H1 (cell line): ENCODE data around the gene MACROD2. TPM values are rescaled to one million over a fixed set of nuclear protein-coding genes. Genes with fewer than 3 reads are reported as not detected.

ENCODE experiments used
- CTCF ChIA-PET: fragments of 300-600 bp; sonication (Branson Sonifier 250); formaldehyde crosslinking; loops from one replicate; lab custom pipeline; 2021; ENCODE audit not compliant: partially characterized antibody; lab: Charles Lee
- POLR2A ChIA-PET: fragments of 300-600 bp; sonication (Branson Sonifier 250); formaldehyde crosslinking; loops from one replicate; lab custom pipeline; 2021; ENCODE audit warnings: inconsistent platforms; ENCODE audit not compliant: partially characterized antibody; lab: Charles Lee
- DNase-seq, 2 experiments: peaks; one replicate each; pipeline versions ENCODE4 v3.0.0 to v3.0.0-alpha.2; 2010 to 2022; ENCODE audit warnings: low spot score in 2 of 2, low read depth in 1 of 2, mixed read lengths in 1 of 2
- FAIRE-seq: peaks from 2 replicates; lab custom pipeline; 2011; peaks lifted over from hg19 to GRCh38; lab: Jason Lieb, UNC
- H2AFZ ChIP-seq: 2 replicates; pipeline ENCODE4 v1.8.1; 2012; ENCODE audit warnings: low read length, inconsistent platforms
- H2AK5ac ChIP-seq: 2 replicates; pipeline ENCODE4 v1.6.1; 2013; ENCODE audit warnings: low read depth, low read length
- H2BK120ac ChIP-seq: replicated peaks from 2 replicates; pipeline ENCODE3; 2013; ENCODE audit warnings: low read depth, low read length, inconsistent platforms
- H2BK12ac ChIP-seq: 2 replicates; pipeline ENCODE4 v1.6.1; 2013; ENCODE audit warnings: low read depth, low read length
- H2BK15ac ChIP-seq: 2 replicates; pipeline ENCODE4 v1.6.1; 2013; ENCODE audit warnings: low read length
- H2BK20ac ChIP-seq: 2 replicates; pipeline ENCODE4 v1.6.1; 2013; ENCODE audit warnings: low read length
- H2BK5ac ChIP-seq: 2 replicates; pipeline ENCODE4 v1.6.1; 2013; ENCODE audit warnings: low read depth, low read length
- H3K14ac ChIP-seq: 2 replicates; pipeline ENCODE4 v1.6.1; 2013; ENCODE audit warnings: inconsistent platforms; ENCODE audit not compliant: insufficient read length
- H3K18ac ChIP-seq: 2 replicates; pipeline ENCODE4 v1.6.1; 2013; ENCODE audit warnings: low read length; ENCODE audit errors: extremely low read depth
- H3K23ac ChIP-seq: 2 replicates; pipeline ENCODE4 v1.6.1; 2013; ENCODE audit warnings: inconsistent platforms; ENCODE audit not compliant: insufficient read length
- H3K23me2 ChIP-seq: 2 replicates; pipeline ENCODE4 v1.6.1; 2013; ENCODE audit warnings: low read depth, low read length
- H3K27ac ChIP-seq: 2 replicates; pipeline ENCODE4 v1.6.1; 2011; ENCODE audit warnings: low read depth, low read length, inconsistent platforms
- H3K27me3 ChIP-seq, 4 experiments: replicated peaks in 1 of 4; 1 replicate in 1 of 4; 2 replicates in 3 of 4; pipeline versions ENCODE4 v1.6.1 to v1.8.1; 2011 to 2013; ENCODE audit warnings: low read length in 3 of 4, mild to moderate bottlenecking in 3 of 4, inconsistent platforms in 2 of 4, mixed read lengths in 2 of 4, moderate library complexity in 1 of 4; ENCODE audit not compliant: control insufficient read depth in 3 of 4, insufficient read depth in 3 of 4; ENCODE audit errors: extremely low read depth in 1 of 4
- H3K36me3 ChIP-seq, 4 experiments: 2 replicates each; pipeline versions ENCODE4 v1.6.1 to v1.8.1; 2011 to 2013; ENCODE audit warnings: mild to moderate bottlenecking in 4 of 4, low read length in 3 of 4, moderate library complexity in 2 of 4, control low read depth in 1 of 4, inconsistent platforms in 1 of 4; ENCODE audit not compliant: insufficient read depth in 4 of 4, control insufficient read depth in 2 of 4
- H3K4ac ChIP-seq: replicated peaks from 2 replicates; pipeline ENCODE3; 2013; ENCODE audit warnings: low read length, low read depth, mixed read lengths, inconsistent platforms; ENCODE audit not compliant: insufficient read length
- H3K4me1 ChIP-seq, 4 experiments: replicated peaks in 1 of 4; 1 replicate in 1 of 4; 2 replicates in 3 of 4; pipeline versions ENCODE4 v1.6.1 to v1.8.1; 2011 to 2013; ENCODE audit warnings: low read length in 3 of 4, inconsistent platforms in 2 of 4, mixed read lengths in 1 of 4; ENCODE audit not compliant: insufficient read depth in 4 of 4, control insufficient read depth in 3 of 4
- H3K4me2 ChIP-seq, 2 experiments: 2 replicates each; pipeline versions ENCODE4 v1.6.1 to v1.8.1; 2011 to 2013; ENCODE audit warnings: low read depth in 2 of 2, low read length in 2 of 2, control low read depth in 1 of 2, inconsistent platforms in 1 of 2, mild to moderate bottlenecking in 1 of 2; ENCODE audit not compliant: insufficient read depth in 1 of 2
- H3K4me3 ChIP-seq, 4 experiments: fragments of 200-600, 300-600 bp in 1 of 4; sonication (generic), shearing (Covaris generic), sonication (Bioruptor Twin) in 1 of 4; 2 replicates each; pipeline versions ENCODE4 v1.5.1 to v1.8.1; 2011 to 2016; ENCODE audit warnings: low read length in 4 of 4, low read depth in 3 of 4, control low read depth in 2 of 4, inconsistent platforms in 2 of 4, mild to moderate bottlenecking in 2 of 4, mixed read lengths in 1 of 4, moderate library complexity in 1 of 4; ENCODE audit not compliant: insufficient read depth in 2 of 4; ENCODE audit errors: extremely low read depth in 1 of 4
- H3K56ac ChIP-seq: replicated peaks from 2 replicates; pipeline ENCODE3; 2013; ENCODE audit warnings: low read depth, mild to moderate bottlenecking, mixed read lengths, low read length, inconsistent platforms; ENCODE audit not compliant: insufficient read length
- H3K79me1 ChIP-seq: 2 replicates; pipeline ENCODE4 v1.6.1; 2013; ENCODE audit warnings: low read depth, low read length, control low read depth
- H3K79me2 ChIP-seq, 2 experiments: 2 replicates each; pipeline versions ENCODE4 v1.6.1 to v1.8.1; 2012 to 2013; ENCODE audit warnings: low read length in 2 of 2, mild to moderate bottlenecking in 2 of 2, inconsistent platforms in 1 of 2; ENCODE audit not compliant: insufficient read depth in 2 of 2, control insufficient read depth in 1 of 2
- H3K9ac ChIP-seq, 4 experiments: replicated peaks in 1 of 4; 1 replicate in 1 of 4; 2 replicates in 3 of 4; pipeline versions ENCODE4 v1.6.1 to v1.8.1; 2011 to 2013; ENCODE audit warnings: low read depth in 3 of 4, low read length in 3 of 4, control low read depth in 2 of 4, mild to moderate bottlenecking in 2 of 4, moderate library complexity in 2 of 4, inconsistent platforms in 1 of 4; ENCODE audit errors: extremely low read depth in 1 of 4
- H3K9me3 ChIP-seq, 2 experiments: 2 replicates each; pipeline versions ENCODE4 v1.6.1 to v1.8.1; 2012 to 2013; ENCODE audit warnings: mild to moderate bottlenecking in 2 of 2, moderate library complexity in 2 of 2, control low read depth in 1 of 2, inconsistent platforms in 1 of 2, low read depth in 1 of 2, low read length in 1 of 2, mixed read lengths in 1 of 2; ENCODE audit not compliant: insufficient read depth in 2 of 2
- H4K20me1 ChIP-seq, 2 experiments: replicated peaks in 1 of 2; 2 replicates each; pipeline versions ENCODE3 to v1.8.1; 2011 to 2013; ENCODE audit warnings: inconsistent platforms in 2 of 2, low read length in 2 of 2, mild to moderate bottlenecking in 1 of 2; ENCODE audit not compliant: insufficient read depth in 2 of 2, control insufficient read depth in 1 of 2
- H4K5ac ChIP-seq: 2 replicates; pipeline ENCODE4 v1.6.1; 2013; ENCODE audit warnings: low read length, low read depth, mixed read lengths, inconsistent platforms; ENCODE audit not compliant: insufficient read length
- H4K8ac ChIP-seq: 2 replicates; pipeline ENCODE4 v1.8.0; 2013; ENCODE audit warnings: mild to moderate bottlenecking, moderate library complexity, low read length, inconsistent platforms; ENCODE audit not compliant: insufficient read depth; ENCODE audit errors: extremely low read depth
- H4K91ac ChIP-seq: replicated peaks from 2 replicates; pipeline ENCODE3; 2013; ENCODE audit warnings: low read length, mixed read lengths, inconsistent platforms; ENCODE audit not compliant: insufficient read length
- ATF2 ChIP-seq: IDR thresholded peaks from 2 replicates; pipeline ENCODE4 v1.6.1; 2012; ENCODE audit warnings: low read length, inconsistent platforms
- CTCF ChIP-seq, 3 experiments: IDR thresholded peaks; 1 replicate in 2 of 3; 2 replicates in 1 of 3; pipeline versions ENCODE4 v1.5.1 to v1.6.1; 2011; ENCODE audit warnings: low read length in 3 of 3, mild to moderate bottlenecking in 3 of 3, inconsistent platforms in 2 of 3, low read depth in 1 of 3, moderate library complexity in 1 of 3; ENCODE audit not compliant: insufficient read depth in 1 of 3; ENCODE audit errors: control extremely low read depth in 1 of 3
- FOSL1 ChIP-seq: IDR thresholded peaks from 2 replicates; pipeline ENCODE4 v1.6.1; 2011; ENCODE audit warnings: mild to moderate bottlenecking, low read depth, low read length, moderate library complexity; ENCODE audit not compliant: insufficient read depth
- GABPA ChIP-seq: IDR thresholded peaks from 2 replicates; pipeline ENCODE4 v1.6.1; 2011; ENCODE audit warnings: mild to moderate bottlenecking, low read length, moderate library complexity, borderline replicate concordance; ENCODE audit not compliant: insufficient read depth
- GTF2F1 ChIP-seq: IDR thresholded peaks from 2 replicates; pipeline ENCODE4 v1.6.1; 2012; ENCODE audit warnings: low read depth, low read length, improper control_type of control experiment, borderline replicate concordance
- JUND ChIP-seq: IDR thresholded peaks from 2 replicates; pipeline ENCODE4 v1.6.1; 2011; ENCODE audit warnings: mild to moderate bottlenecking, improper control_type of control experiment, low read length
- ZNF274 ChIP-seq: IDR thresholded peaks from 2 replicates; pipeline ENCODE4 v1.7.0; 2012; ENCODE audit warnings: low read length, borderline replicate concordance; ENCODE audit errors: extremely low read depth
- WGBS, 2 experiments: shearing (Covaris generic) in 1 of 2; methylation state at CpG; one replicate each; pipeline versions ENCODE4 v1.1.6 to v1.1.7; 2013 to 2015; ENCODE audit warnings: low lambda C conversion rate in 2 of 2, mixed read lengths in 2 of 2, inconsistent platforms in 1 of 2, low coverage in 1 of 2, missing lambda C conversion rate in 1 of 2; ENCODE audit not compliant: insufficient replicate concordance in 2 of 2, insufficient coverage in 1 of 2, insufficient read length in 1 of 2; ENCODE audit errors: extremely low coverage in 1 of 2, missing lambda C conversion rate in 1 of 2; 5-methylcytosine and 5-hydroxymethylcytosine counted together
- polyA plus RNA-seq, 7 experiments: library from polyadenylated mRNA; depleted of rRNA in 3 of 7; stranded (reverse) in 5 of 7; unstranded in 2 of 7; fragments of >200 nt in 5 of 7; fragments of 200-250 nt in 2 of 7; gene quantifications; 1 replicate in 5 of 7; 2 replicates in 1 of 7; 4 replicates in 1 of 7; pipeline versions ENCODE4 v1.2.1 to v1.2.3, GENCODE V29; 2011 to 2013; ENCODE audit warnings: missing spikeins in 2 of 7, mixed read lengths in 2 of 7
- total RNA-seq: library from RNA; stranded (reverse); fragmentation: NEBNext Ultra II Directional; extraction: Animal tissue kit (Norgen Biotek cat#: 25700); gene quantifications from 2 replicates; pipeline ENCODE4 v1.2.1, GENCODE V29; 2021

MACROD2 gene
- total and polyA plus RNA-seq, 2 of the 8 experiments (the other 6 are each of a cell fraction or from before 2014, with no cell fraction given): 0.70 to 3.9 TPM

GRCh38 chr20:14538433-14538832 is 543.1 kb downstream of the MACROD2 start:
- FAIRE-seq: no peak

More at GRCh38 chr20:14538433-14538832, 543.1 kb downstream of the MACROD2 start:
- Histone ChIP-seq H4K91ac (no peak overlapping the region), H3K23me2 (no peaks in the 10 kb centered on the region), H3K79me2 (no peaks in the 10 kb centered on the region), H3K23ac (no peak overlapping the region), H2AK5ac (no peak overlapping the region), H4K5ac (no peak overlapping the region), H3K36me3 (no peaks in the 10 kb centered on the region), H2BK5ac (no peak overlapping the region), H3K27me3 (no peaks in the 10 kb centered on the region), H3K14ac (no peak overlapping the region), H4K8ac (no peak overlapping the region), H3K18ac (no peak overlapping the region), H2BK15ac (no peak overlapping the region; the same call in 1 of the 2 replicates), H3K27ac (no peak overlapping the region), H2BK20ac (no peak overlapping the region), H3K9me3 (no peaks in the 10 kb centered on the region), H2AFZ (no peak overlapping the region), H3K4me3 (no peak overlapping the region), H4K20me1 (no peaks in the 10 kb centered on the region)
- CTCF ChIA-PET: no interaction called here
- no peak for TF ChIP-seq ATF2
- TF ChIP-seq CTCF (IDR thresholded peaks at IDR 0.05; ENCODE audit: control extremely low read depth in 1 of 3, insufficient read depth in 1 of 3, low read depth in 1 of 3, low read length in 3 of 3): no peak
- no peak for TF ChIP-seq JUND
- no peak for TF ChIP-seq GTF2F1
- no peak for TF ChIP-seq GABPA
- TF ChIP-seq ZNF274: no peak
- no peak for TF ChIP-seq FOSL1
- TF ChIP-seq, all 59 proteins: peak for 0
- no peak overlapping the region for H2BK12ac ChIP-seq
- no peaks in the 10 kb centered on the region for H3K4me1 ChIP-seq
- H3K56ac ChIP-seq: no peak overlapping the region
- H3K9ac ChIP-seq: no peak overlapping the region
- DNase-seq: no peak
- 88% methylated on average over 5 of the region's 5 CpGs; no CpG with 5 or more reads in 1 of the 2 experiments for WGBS, 2 experiments
- POLR2A ChIA-PET: no interaction called here
- no peaks in the 10 kb centered on the region for H3K79me1 ChIP-seq
- H3K4me2 ChIP-seq: no peak overlapping the region
- no peak overlapping the region for H2BK120ac ChIP-seq
- H3K4ac ChIP-seq: no peak overlapping the region
